ENCODE results near the gene QKI.
"Not testable (repeated sequence)": the region's sequence is repeated elsewhere in the genome, so short reads cannot be mapped to it uniquely, and the experiment has no call there.

The QKI gene

GRCh38 chr6:163415620-163416556, 1.4 kb downstream of the QKI start:
- peak; percentile 16 for DNase-seq

DNA sequence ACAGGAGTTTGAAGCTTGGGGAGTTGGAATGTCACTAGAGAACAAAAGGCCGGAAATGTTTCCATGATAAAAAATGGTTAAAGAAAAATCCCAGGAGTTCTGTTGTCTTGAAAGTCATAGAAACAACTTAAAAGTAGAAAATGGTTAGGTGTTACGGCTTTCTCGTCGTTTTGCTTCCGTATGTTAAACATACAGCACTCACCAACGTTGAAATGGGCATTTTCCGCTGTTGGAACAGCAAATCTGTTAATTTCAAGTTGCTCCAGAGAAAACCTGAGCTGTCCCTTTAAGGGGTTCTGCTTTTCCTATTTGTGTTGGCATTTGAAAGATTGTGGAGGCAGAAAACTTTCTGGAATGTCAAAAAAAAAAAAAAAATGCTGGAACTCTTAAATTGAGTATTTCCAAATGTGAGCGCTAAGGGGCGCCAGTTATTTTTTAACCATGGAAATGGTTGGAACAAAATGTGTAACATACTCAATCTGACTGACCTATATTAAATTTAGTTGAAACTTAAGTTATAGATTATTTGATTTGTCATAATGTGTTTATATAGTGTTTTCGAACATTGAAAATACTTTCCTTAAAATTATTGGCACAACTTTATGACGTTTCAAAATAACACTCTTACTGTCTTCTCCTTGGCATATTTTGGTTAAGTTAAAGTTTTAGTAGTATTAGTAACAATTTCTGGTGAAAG, 2.2 kb downstream of the QKI start:
- DNase-seq, result no peak

DNA sequence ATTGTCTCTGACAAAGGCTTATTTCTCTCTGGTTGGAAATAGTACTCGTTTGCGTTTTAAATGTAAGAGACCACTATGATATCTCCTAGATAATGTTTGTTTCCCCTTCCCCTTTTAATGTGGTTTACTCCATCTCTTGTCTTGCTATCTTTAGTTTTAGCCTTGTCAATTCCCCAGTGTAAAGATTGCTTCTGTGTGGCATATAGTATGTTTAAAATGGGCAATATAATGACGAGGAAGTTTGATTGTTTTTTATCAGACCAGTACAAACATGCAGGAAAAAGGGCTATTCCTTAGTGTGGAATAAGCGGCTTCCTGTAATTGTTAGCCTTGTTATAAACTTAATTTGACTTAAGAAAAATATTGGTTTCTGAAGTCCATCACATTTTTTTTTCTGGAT, 3.1 kb downstream of the QKI start:
- no peak for DNase-seq

DNA sequence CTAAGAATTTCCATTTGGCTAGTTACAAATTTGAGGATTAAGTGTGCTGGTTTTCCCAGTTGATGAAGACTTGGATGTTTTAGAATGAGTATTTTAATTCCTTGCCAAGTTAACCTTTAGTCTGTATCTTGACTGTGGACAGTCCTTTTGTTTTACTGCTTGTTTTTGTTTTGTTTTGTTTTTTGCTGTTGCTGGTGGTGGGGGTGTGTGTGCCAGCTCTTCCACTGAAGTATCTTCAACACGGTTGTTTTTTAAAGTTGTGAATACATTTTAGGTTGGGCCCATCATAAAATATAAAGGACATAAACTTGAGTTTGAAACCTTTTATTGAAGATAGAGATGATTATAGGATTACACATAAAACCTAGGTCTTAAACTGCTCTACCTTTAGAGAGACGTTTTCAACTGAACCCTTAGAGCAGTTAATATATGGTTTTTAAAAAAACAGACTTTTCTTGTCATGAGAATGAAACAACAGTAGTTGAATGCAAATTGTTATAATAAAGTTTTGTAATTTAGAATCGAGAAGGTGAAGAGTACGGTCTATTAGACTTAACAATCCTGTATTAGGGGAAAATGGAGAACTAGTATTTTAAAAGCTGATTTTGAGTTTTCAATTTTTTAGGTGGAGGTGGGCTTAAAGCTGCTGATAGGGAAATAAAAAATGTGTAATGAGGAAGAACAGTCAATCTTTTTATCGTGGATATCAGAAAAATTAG, 4.0 kb downstream of the QKI start:
- no peak for DNase-seq

DNA sequence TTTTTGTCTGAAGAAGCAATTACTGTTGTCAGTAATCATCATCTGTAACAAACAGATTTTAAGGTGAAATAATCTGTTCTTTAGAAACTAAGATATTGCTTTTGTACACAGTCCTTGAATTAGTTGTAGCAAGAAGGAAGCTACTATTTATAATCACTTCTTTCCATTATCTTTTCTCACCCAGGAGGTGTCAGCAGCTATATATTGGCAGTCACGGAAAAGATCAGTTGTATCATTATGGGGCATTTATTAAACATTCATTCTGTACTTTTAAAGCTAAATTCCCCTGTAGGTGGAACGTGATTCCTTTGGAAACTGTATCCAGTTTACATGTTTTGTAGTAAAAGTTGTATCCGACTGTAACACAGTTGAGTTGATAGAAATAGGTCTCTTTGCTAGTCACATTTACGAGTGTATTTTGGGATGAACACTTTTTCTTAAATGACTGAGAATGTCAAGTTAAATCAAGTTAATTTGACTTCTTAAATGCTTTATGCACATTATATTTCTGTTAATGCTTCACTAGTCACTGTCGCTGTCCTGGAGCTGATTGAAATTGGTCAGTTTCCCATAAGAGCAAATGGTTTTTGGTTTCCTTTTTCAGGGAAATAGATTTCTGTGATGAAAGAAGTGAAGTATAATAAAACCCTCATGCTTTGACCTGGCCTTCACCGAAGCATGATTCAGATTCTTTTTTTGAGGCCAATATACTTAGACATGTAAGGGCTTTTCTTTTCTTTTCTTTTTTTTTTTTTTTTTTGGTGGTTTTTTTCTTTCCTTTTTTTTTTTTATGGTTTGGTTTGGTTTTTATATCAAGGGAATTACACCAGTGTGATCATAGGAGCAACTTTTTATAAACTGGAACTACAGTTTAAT, 5.1 kb downstream of the QKI start:
- no peak for DNase-seq

DNA sequence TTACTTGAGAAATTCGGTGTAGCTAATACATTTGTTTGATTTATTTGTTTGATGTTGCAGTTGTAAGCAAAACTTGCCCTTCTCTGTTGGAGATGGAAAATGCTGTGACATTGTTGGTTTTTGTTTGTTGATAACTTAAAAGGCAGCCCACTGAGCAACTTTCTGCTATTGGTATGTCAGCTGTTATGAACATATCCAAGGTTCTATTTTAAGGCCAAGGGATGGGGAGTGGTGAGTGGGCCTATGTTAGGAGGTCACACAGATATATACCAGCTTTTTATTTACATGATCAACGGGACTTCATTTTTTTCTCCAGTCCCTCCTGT, 5.7 kb downstream of the QKI start:
- DNase-seq, result no peak

- DNase-seq, result no peak
Observed at GRCh38 chr6:163422550-163422949, 8.0 kb downstream of the QKI start.

DNA sequence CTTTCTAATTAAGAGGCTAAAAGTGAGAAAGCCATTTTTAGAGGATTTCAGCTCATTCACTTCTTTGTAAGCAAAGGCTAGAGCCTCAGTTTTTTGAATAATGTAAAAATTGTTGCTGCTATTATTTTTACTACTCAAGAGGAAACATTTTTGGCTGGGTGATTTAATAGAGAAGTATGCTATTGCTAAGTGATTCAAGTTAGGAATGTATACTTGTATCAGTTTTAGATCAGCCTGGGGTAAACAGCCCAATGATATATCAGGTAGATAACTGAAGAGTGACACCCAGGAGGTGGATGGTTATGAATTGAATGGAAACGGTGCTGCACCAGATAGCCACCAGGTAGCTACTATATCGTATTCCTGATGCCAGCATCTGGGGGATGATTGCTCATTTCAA, 9.2 kb downstream of the QKI start:
- DNase-seq, result no peak

GRCh38 chr6:163427498-163428254, 13.2 kb downstream of the QKI start:
- DNase-seq, result peak; percentile 32

- no peak for DNase-seq
Observed at GRCh38 chr6:163428373-163428772, 13.9 kb downstream of the QKI start.

- no peak for DNase-seq
Observed at GRCh38 chr6:163429858-163430448, 15.4 kb downstream of the QKI start.

- DNase-seq, result no peak
Observed at GRCh38 chr6:163432300-163432699, 17.8 kb downstream of the QKI start.

- not testable (repeated sequence) for DNase-seq
Observed at GRCh38 chr6:163433486-163433885, 19.0 kb downstream of the QKI start.

DNA sequence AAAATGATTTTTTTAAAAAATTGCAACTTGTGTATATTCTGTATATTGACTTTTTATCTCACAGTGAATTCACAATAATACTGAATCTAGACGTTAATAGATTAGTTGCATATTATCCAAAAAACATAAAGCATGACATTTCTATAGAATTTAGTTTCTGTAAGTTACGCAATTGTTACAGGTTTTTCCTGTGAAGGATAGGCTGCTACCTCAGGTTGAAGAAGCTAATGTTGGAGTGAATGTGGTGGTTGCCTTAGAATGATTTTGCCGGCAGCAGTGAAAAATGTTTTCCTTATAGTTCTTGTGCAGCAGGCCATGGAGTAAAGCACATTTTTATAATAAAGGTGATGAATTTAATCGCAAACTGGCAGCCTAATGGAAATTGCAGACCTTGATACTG, 20.5 kb downstream of the QKI start:
- no peak for DNase-seq

- no peak for DNase-seq
Observed at GRCh38 chr6:163436843-163437242, 22.3 kb downstream of the QKI start.

DNA sequence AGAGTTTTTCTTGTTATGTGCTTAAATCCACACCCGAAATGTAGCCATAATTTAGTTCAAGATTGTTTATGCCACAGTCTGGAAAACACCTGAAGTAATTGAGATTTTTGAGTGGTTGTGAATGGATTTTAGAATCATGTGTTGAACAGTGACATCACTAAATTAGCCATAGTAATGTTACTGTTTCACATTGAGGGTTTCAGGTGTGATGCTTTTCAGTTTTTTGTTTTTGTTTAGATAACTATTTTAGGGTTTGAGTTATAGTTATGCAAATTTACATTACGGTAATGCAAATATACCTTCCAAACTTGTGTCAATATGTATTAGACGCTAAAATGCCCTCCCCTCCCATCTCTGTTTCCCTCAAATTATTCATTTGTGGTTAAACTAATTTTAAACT, 22.9 kb downstream of the QKI start:
- no peak for DNase-seq

DNA sequence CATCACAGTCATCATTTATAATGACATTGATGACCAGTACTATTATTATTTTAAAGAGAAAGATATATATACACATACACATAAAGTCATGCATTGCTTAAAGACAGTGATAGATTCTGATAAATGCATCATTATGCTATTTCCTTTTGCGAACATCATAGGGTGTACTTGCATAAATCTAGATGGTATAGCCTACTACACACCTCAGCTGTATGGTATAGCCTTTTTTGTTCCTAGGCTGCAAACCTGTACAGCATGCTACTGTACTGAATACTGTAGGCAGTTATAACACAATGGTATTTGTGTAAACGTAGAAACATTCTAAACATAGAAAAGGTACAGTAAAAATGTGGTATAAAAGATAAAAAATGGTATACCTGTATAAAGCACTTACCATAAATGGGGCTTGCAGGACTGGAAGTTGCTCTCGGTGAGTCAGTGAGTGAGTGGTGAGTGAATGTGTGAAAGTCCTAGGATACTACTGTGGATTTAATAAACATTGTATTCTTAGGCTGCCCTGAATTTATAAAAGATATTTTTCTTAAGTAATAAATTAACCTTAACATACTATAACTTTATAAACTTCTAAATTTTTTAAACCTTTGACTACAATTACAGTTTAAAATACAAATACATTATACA, 23.9 kb downstream of the QKI start:
- no peak for DNase-seq

DNA sequence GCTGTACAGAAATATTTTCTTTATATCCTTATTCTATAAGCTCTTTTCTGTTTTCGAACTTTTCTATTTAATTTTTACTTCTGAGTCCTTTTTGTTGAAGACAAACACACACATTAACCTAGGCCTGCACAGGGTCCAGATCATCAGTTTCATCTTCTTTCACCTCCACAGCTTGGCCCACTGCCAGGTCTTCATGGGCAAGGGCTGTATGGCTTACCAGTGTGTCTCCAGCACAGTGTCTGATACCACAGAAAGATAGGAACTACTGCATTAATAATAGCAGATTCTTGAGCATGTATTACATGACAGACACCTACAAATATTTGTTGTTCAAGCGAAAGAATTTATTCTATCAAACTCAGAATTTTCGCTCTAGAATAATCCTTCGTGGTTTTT, 24.4 kb downstream of the QKI start:
- DNase-seq, result no peak

DNA sequence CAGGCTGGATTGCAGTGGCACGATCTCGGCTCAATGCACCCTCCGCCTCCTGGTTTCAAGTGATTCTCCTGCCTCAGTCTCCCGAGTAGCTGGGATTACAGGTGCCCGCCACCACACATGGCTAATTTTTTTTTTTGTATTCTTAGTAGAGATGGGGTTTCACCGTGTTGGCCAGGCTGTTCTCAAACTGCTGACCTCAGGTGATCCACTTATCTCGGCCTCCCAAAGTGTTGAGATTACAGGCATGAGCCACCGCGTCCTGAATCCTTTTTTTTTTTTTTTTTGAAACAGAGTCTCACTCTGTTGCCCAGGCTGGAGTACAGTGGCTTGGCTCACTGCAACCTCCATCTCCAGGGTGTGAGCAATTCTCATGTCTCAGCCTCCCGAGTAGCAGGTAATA, 24.9 kb downstream of the QKI start:
- DNase-seq, result not testable (repeated sequence)

DNA sequence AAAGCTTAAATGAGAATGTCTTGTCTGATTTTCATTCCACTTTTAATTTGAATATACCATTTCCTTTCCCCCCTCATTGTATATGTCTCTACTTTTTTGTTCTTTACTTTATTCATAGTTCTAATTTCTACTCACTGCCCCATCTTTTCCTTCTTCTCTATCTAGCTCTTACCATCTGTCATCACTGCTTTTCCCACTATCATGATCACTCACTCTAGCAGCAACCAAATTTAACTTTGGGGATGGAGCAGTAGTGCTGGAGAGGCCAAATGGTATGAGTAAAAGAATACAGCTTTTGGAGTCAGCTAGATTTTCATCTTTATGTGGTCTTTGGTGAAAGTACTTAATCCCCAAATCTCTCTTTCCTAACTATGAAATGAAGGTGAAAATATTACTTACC, 25.5 kb downstream of the QKI start:
- no peak for DNase-seq

DNA sequence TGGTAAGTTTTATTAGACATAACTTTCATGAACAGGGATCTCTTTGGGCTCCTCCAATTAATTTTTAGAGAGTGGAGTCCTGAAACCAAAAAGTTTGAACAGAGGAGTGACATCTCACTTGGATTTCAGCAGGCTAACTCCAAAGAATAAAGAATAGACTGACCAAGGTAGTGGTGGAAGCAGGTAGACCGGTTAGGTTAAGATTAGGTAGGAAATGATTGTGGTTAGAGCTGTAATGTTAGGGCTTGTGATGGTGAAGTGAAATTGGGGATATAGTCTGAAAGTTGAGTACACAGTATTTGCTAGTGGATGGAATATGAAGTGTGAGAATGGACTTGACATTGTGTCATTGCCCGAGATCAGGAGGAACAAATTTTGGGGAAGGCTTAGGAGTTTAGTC, 27.8 kb downstream of the QKI start:
- DNase-seq, result no peak
